CD4-positive, alpha-beta memory T cell (primary cell): ENCODE measurements around the gene HPSE2. TPM values are rescaled to one million over a fixed set of nuclear protein-coding genes. Genes with fewer than 3 reads are reported as not detected.
"Not testable (repeated sequence)": the region's sequence is repeated elsewhere in the genome, so short reads cannot be mapped to it uniquely, and the experiment has no call there.

Source experiments
- CTCF ChIA-PET: fragments of 350-600 bp; sonication (Branson Sonifier 250); formaldehyde crosslinking; loops from one replicate; lab custom pipeline; 2021; ENCODE audit warnings: inconsistent platforms; ENCODE audit not compliant: partially characterized antibody; lab: Charles Lee
- POLR2A ChIA-PET: fragments of 350-600 bp; sonication (Branson Sonifier 250); formaldehyde crosslinking; loops from one replicate; lab custom pipeline; 2021; ENCODE audit not compliant: partially characterized antibody; lab: Charles Lee
- DNase-seq, 5 donors: peaks; one replicate each; pipeline versions ENCODE4 v3.0.0 to v3.0.0-alpha.2; 2020 to 2022; ENCODE audit warnings: mixed read lengths in 1 of 5
- H3K27ac ChIP-seq: one replicate; pipeline ENCODE4 v1.7.0; 2013; ENCODE audit warnings: low read depth, low read length
- H3K27me3 ChIP-seq: 2 replicates; pipeline ENCODE4 v1.7.0; 2013; ENCODE audit warnings: mild to moderate bottlenecking, low read length, moderate library complexity; ENCODE audit not compliant: insufficient read depth
- H3K36me3 ChIP-seq: 2 replicates; pipeline ENCODE4 v1.7.0; 2013; ENCODE audit warnings: mild to moderate bottlenecking, low read length, moderate library complexity; ENCODE audit not compliant: insufficient read depth
- H3K4me1 ChIP-seq: 2 replicates; pipeline ENCODE4 v1.7.0; 2013; ENCODE audit warnings: mild to moderate bottlenecking, low read length, moderate library complexity; ENCODE audit not compliant: insufficient read depth
- H3K4me3 ChIP-seq, 2 donors: one replicate each; pipeline ENCODE4 v1.7.0; 2013; ENCODE audit warnings: low read length in 2 of 2, mild to moderate bottlenecking in 1 of 2
- H3K9me3 ChIP-seq, 2 donors: one replicate each; pipeline ENCODE4 v1.7.0; 2013; ENCODE audit warnings: low read length in 2 of 2, control low read depth in 1 of 2; ENCODE audit not compliant: control insufficient read depth in 1 of 2
- H3K27ac Mint-ChIP-seq, 7 donors: one replicate each; pipeline ENCODE4 v1.8.0; 2020 to 2021; ENCODE audit warnings: mixed read lengths in 7 of 7, mild to moderate bottlenecking in 6 of 7, inconsistent platforms in 3 of 7, moderate library complexity in 3 of 7
- H3K27me3 Mint-ChIP-seq, 2 donors: one replicate each; pipeline ENCODE4 v1.8.0; 2020 to 2021; ENCODE audit warnings: mixed read lengths in 2 of 2
- H3K36me3 Mint-ChIP-seq, 2 donors: one replicate each; pipeline ENCODE4 v1.8.0; 2020 to 2021; ENCODE audit warnings: mixed read lengths in 2 of 2, inconsistent platforms in 1 of 2, mild to moderate bottlenecking in 1 of 2
- H3K4me1 Mint-ChIP-seq, 4 donors: one replicate each; pipeline ENCODE4 v1.8.0; 2020 to 2021; ENCODE audit warnings: mixed read lengths in 4 of 4, mild to moderate bottlenecking in 1 of 4
- H3K4me3 Mint-ChIP-seq, 8 donors: one replicate each; pipeline ENCODE4 v1.8.0; 2020 to 2021; ENCODE audit warnings: mixed read lengths in 8 of 8, mild to moderate bottlenecking in 7 of 8, moderate library complexity in 6 of 8, inconsistent platforms in 3 of 8
- H3K9me3 Mint-ChIP-seq, 8 donors: one replicate each; pipeline ENCODE4 v1.8.0; 2020 to 2021; ENCODE audit warnings: mixed read lengths in 8 of 8, mild to moderate bottlenecking in 5 of 8, inconsistent platforms in 3 of 8, moderate library complexity in 1 of 8
- intact Hi-C: fragments of 100-400 bp; cut with micrococcal nuclease; formaldehyde crosslinking; loops from one replicate; pipeline ENCODE4 v1.15.1; 2023
- polyA plus RNA-seq, 2 donors: library from polyadenylated mRNA; unstranded; fragments of 300-500 nt; fragmentation: Illumina TruSeq; gene quantifications; one replicate each; pipeline ENCODE4 v1.2.3, GENCODE V29; 2021
- total RNA-seq, 2 experiments: library from RNA; stranded (reverse); gene quantifications; one replicate each; pipeline ENCODE4 v1.2.3, GENCODE V29; 2021

HPSE2 gene
- total and polyA plus RNA-seq, 4 experiments from 2014 or later: 0.09 to 0.12 TPM; not detected in 2

GRCh38 chr10:98556061-98556460, 679.6 kb downstream of the HPSE2 start:
- Mint-ChIP-seq H3K4me3 (no peak overlapping the region), H3K4me1 (no peaks in the 10 kb centered on the region), H3K36me3 (no peaks in the 10 kb centered on the region), H3K27ac (no peak overlapping the region), H3K27me3 (peaks cover 0 to 11% of the 10 kb centered on the region in 2 donors), H3K9me3 (no peaks in the 10 kb centered on the region)
- no peak overlapping the region for H3K27ac ChIP-seq
- H3K4me1 ChIP-seq: no peaks in the 10 kb centered on the region
- no peaks in the 10 kb centered on the region for H3K36me3 ChIP-seq
- H3K9me3 ChIP-seq: no peaks in the 10 kb centered on the region
- H3K4me3 ChIP-seq: no peak overlapping the region
- DNase-seq: no peak
- ChIA-PET POLR2A (no interaction called here), CTCF (interaction anchor here (1.7 kb wide), 1 partner anchor 89 kb away, joined by 4 read pairs; no protein-coding TSS in a partner anchor)
- intact Hi-C loops: no loop called here
- H3K27me3 ChIP-seq: no peaks in the 10 kb centered on the region

- H3K4me3 Mint-ChIP-seq: no peak overlapping the region
- ChIA-PET CTCF (no interaction called here), POLR2A (no interaction called here)
- Histone ChIP-seq H3K36me3 (no peaks in the 10 kb centered on the region), H3K9me3 (no peaks in the 10 kb centered on the region), H3K27me3 (no peaks in the 10 kb centered on the region), H3K4me1 (no peaks in the 10 kb centered on the region), H3K27ac (no peak overlapping the region), H3K4me3 (no peak overlapping the region)
- no peak for DNase-seq
- peaks cover 0 to 11% of the 10 kb centered on the region in 2 donors for H3K27me3 Mint-ChIP-seq
- no peak overlapping the region for H3K27ac Mint-ChIP-seq
- no peaks in the 10 kb centered on the region for H3K36me3 Mint-ChIP-seq
- no peaks in the 10 kb centered on the region for H3K9me3 Mint-ChIP-seq
- intact Hi-C loops: no loop called here
- H3K4me1 Mint-ChIP-seq: no peaks in the 10 kb centered on the region
Measured at GRCh38 chr10:98555021-98555619, 680.5 kb downstream of the HPSE2 start.

- H3K27me3 Mint-ChIP-seq: peaks cover 3 to 12% of the 10 kb centered on the region in 2 donors
- CTCF ChIA-PET, H3K4me3 ChIP-seq, POLR2A ChIA-PET, H3K9me3 ChIP-seq, H3K27me3 ChIP-seq, H3K9me3 Mint-ChIP-seq, intact Hi-C loops, H3K36me3 ChIP-seq, H3K4me1 Mint-ChIP-seq, H3K4me1 ChIP-seq, H3K27ac ChIP-seq, H3K36me3 Mint-ChIP-seq: not testable (repeated sequence)
- H3K4me3 Mint-ChIP-seq: peak overlapping the region; percentile 8 to 67 (median 38)
- DNase-seq: peak in 4 of 5 donors; percentile 1 to 35 (median 17)
- H3K27ac Mint-ChIP-seq: peak overlapping the region in 2 of 7 donors; percentile 36 to 42
Measured at GRCh38 chr10:98541561-98541960, 694.1 kb downstream of the HPSE2 start.

GRCh38 chr10:98539578-98539977, 696.1 kb downstream of the HPSE2 start:
- no peak overlapping the region for H3K4me3 ChIP-seq
- no peaks in the 10 kb centered on the region for H3K9me3 ChIP-seq
- H3K27me3 Mint-ChIP-seq: peaks cover 3 to 12% of the 10 kb centered on the region in 2 donors
- intact Hi-C loops: no loop called here
- no peaks in the 10 kb centered on the region for H3K36me3 Mint-ChIP-seq
- H3K4me1 Mint-ChIP-seq: peaks cover 0 to 2% (median 0%) of the 10 kb centered on the region in 4 donors
- no peaks in the 10 kb centered on the region for H3K27me3 ChIP-seq
- H3K9me3 Mint-ChIP-seq: peaks cover 0 to 8% (median 3%) of the 10 kb centered on the region in 8 donors
- DNase-seq: no peak
- ChIA-PET POLR2A (no interaction called here), CTCF (no interaction called here)
- no peaks in the 10 kb centered on the region for H3K4me1 ChIP-seq
- H3K27ac ChIP-seq: no peak overlapping the region
- H3K4me3 Mint-ChIP-seq: no peak overlapping the region
- no peaks in the 10 kb centered on the region for H3K36me3 ChIP-seq
- no peak overlapping the region for H3K27ac Mint-ChIP-seq

DNA sequence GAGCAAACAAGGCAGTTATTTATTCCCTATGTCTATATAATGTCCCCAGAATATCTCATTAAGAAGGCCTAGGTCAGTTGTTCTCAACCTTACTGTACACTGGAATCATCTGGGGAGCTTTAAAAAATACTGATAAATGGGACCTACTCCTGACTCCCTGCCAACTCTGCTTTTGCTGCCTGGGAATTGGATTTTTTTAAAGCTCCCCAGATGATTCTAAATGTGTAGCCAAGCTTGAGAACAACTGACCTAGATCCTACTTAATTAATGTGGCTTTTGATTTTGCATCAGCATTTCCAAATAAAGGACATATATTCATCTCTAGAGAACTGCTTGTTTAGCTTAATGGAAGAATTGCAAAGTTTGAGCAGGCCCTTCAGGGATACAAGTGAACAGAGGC, 697.2 kb downstream of the HPSE2 start:
- Mint-ChIP-seq H3K4me3 (no peak overlapping the region), H3K36me3 (no peaks in the 10 kb centered on the region), H3K27me3 (peaks cover 3 to 12% of the 10 kb centered on the region in 2 donors), H3K4me1 (peaks cover 0 to 2% (median 0%) of the 10 kb centered on the region in 4 donors), H3K9me3 (peaks cover 0 to 5% (median under 1%) of the 10 kb centered on the region in 8 donors), H3K27ac (no peak overlapping the region)
- ChIA-PET POLR2A (no interaction called here), CTCF (no interaction called here)
- no peaks in the 10 kb centered on the region for H3K27me3 ChIP-seq
- intact Hi-C loops: no loop called here
- H3K4me3 ChIP-seq: no peak overlapping the region
- H3K4me1 ChIP-seq: no peaks in the 10 kb centered on the region
- no peak overlapping the region for H3K27ac ChIP-seq
- H3K9me3 ChIP-seq: no peaks in the 10 kb centered on the region
- H3K36me3 ChIP-seq: no peaks in the 10 kb centered on the region
- DNase-seq: no peak

GRCh38 chr10:98536551-98536950, 699.1 kb downstream of the HPSE2 start:
- H3K27ac Mint-ChIP-seq: peak overlapping the region in 1 of 7 donors; percentile 56
- DNase-seq: no peak
- H3K4me3 Mint-ChIP-seq: no peak overlapping the region
- H3K9me3 ChIP-seq: no peaks in the 10 kb centered on the region
- peaks cover 0 to 5% (median 0%) of the 10 kb centered on the region in 8 donors for H3K9me3 Mint-ChIP-seq
- no peaks in the 10 kb centered on the region for H3K36me3 ChIP-seq
- intact Hi-C loops: no loop called here
- no peaks in the 10 kb centered on the region for H3K36me3 Mint-ChIP-seq
- H3K4me3 ChIP-seq: no peak overlapping the region
- POLR2A ChIA-PET: no interaction called here
- H3K4me1 ChIP-seq: no peaks in the 10 kb centered on the region
- H3K27ac ChIP-seq: no peak overlapping the region
- CTCF ChIA-PET: no interaction called here
- no peaks in the 10 kb centered on the region for H3K27me3 ChIP-seq
- H3K27me3 Mint-ChIP-seq: peaks cover 3 to 14% of the 10 kb centered on the region in 2 donors
- peaks cover 0 to 1% (median 0%) of the 10 kb centered on the region in 4 donors for H3K4me1 Mint-ChIP-seq

DNA sequence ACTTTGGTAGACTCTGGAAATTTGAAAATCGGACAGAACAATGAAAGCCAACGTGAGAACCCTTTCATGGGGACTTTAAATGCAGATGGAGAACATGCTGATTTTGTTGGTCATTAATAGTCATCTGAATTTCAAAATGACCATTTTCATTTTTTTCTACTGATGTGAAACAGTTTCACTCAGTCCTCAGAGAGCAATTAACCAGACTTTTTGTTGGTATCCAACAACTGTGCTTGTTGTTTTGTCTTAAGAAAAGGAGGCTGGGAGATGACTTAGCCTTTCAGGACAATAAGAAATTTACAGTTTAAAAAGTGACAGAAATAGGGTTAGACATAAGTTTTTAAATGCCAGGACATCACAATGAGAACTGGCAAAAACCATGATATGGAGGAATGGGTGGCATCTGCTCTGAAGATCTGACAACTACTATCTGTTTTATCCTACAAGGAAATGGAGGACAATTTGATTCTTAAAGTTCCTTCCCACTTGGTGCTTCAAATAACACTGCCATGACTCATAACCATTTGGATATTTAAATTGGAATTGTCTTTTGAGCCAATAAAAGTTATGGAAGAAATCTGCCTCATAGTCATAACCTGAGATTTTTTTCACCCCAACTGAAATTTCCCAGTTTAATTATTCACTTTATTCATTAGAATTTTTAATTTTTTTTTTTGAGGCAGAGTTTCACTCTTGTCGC, 701.8 kb downstream of the HPSE2 start:
- Histone ChIP-seq H3K4me1 (no peaks in the 10 kb centered on the region), H3K36me3 (no peaks in the 10 kb centered on the region), H3K27ac (no peak overlapping the region), H3K4me3 (no peak overlapping the region), H3K27me3 (no peaks in the 10 kb centered on the region), H3K9me3 (no peaks in the 10 kb centered on the region)
- H3K27ac Mint-ChIP-seq: no peak overlapping the region
- POLR2A ChIA-PET: no interaction called here
- H3K9me3 Mint-ChIP-seq: no peaks in the 10 kb centered on the region
- H3K4me3 Mint-ChIP-seq: no peak overlapping the region
- peaks cover 3 to 12% of the 10 kb centered on the region in 2 donors for H3K27me3 Mint-ChIP-seq
- CTCF ChIA-PET: no interaction called here
- peaks cover 0 to 5% (median 0%) of the 10 kb centered on the region in 4 donors for H3K4me1 Mint-ChIP-seq
- intact Hi-C loops: no loop called here
- H3K36me3 Mint-ChIP-seq: no peaks in the 10 kb centered on the region
- no peak for DNase-seq
